Left ventricle myocardium inferior (tissue), 1 donor: ENCODE results near the gene ERGIC3. TPM values are rescaled to one million over a fixed set of nuclear protein-coding genes. Genes with fewer than 3 reads are reported as not detected.

Experiments used
- DNase-seq: peaks from one replicate; pipeline ENCODE4 v3.0.0-alpha.2; 2020
- H3K27ac ChIP-seq: fragments of 200-600 bp; replicated peaks from 2 replicates; pipeline ENCODE4 v1.8.0; 2021
- H3K27me3 ChIP-seq: fragments of 200-600 bp; 2 replicates; pipeline ENCODE4 v1.8.0; 2021; ENCODE audit warnings: low read depth
- H3K36me3 ChIP-seq: fragments of 200-600 bp; 2 replicates; pipeline ENCODE4 v1.8.0; 2021
- H3K4me1 ChIP-seq: fragments of 200-600 bp; 2 replicates; pipeline ENCODE4 v1.8.0; 2021
- H3K4me3 ChIP-seq: fragments of 200-600 bp; 2 replicates; pipeline ENCODE4 v1.8.0; 2021; ENCODE audit warnings: mild to moderate bottlenecking, moderate library complexity
- H3K9me3 ChIP-seq: fragments of 200-600 bp; replicated peaks from 2 replicates; pipeline ENCODE4 v1.8.0; 2021
- intact Hi-C: fragments of 100-400 bp; cut with micrococcal nuclease; formaldehyde crosslinking; loops from one replicate; pipeline ENCODE4 v1.11.0; 2022
- total RNA-seq: library from RNA; stranded (reverse); fragmentation: NEBNext Ultra II Directional; extraction: Animal tissue kit (Norgen Biotek cat#: 25700); gene quantifications from one replicate; pipeline ENCODE4 v1.2.1, GENCODE V29; 2021
- TF ChIP-seq, protein P1 (sequence below): fragments of 200-600 bp; IDR thresholded peaks from 2 replicates; pipeline ENCODE4 v1.8.0; 2021; ENCODE audit warnings: antibody characterized with exemption, mild to moderate bottlenecking, borderline replicate concordance
- donor health status: DM: no; HTN: yes; CAD: no; lungs with severe emphysema.

The ERGIC3 gene
- total RNA-seq, 1 donor from 2014 or later, result 103 TPM

DNA sequence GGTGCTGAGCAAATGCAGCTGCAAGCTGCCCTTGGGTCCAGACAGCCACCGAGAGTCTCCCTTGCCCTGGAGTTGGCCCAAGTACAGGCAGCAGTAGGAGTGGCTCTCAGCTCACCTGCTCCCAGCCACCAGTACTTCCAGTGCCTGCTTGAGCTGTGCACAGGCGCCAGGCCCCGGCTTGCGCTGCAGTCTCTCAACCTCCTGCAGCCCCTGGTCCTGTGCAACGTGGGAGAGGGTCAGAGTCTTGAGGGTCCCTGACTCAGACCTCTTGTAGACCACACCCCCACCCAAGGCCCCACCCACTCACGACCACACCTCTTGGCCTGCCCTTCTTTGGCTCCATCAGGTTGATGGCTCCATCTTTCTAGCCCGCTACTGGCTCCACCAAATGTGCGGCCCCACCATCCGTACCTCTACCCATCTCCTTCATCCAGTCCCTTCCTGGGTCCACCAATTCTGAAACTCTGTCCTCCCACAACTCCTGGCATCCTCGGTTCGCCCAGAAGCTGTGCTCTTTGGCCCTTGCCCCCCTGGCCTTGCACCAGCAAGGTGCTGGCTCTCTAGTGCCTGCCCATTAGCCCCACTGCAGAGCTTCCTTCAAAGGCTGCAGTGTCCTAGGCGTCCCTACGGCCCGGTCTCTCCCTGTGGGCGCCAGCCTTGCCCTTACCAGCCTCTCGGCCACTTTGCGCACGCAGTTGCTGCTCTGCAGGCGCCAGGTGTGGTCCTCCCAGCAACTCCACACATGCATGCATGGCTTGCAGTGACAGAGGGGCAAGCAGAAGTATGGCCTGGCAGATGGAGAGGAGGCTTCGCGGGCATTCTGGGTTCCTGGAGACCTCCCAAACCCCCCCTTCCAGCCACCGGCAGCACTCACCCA is 57.3 kb downstream of the ERGIC3 start:
- intact Hi-C loops, result no loop called here
- H3K27me3 ChIP-seq, result peaks cover 50% of the 10 kb centered on the region
- H3K4me3 ChIP-seq, result no peak overlapping the region
- no peaks in the 10 kb centered on the region for H3K9me3 ChIP-seq
- H3K4me1 ChIP-seq, result peaks cover 20% of the 10 kb centered on the region
- TF ChIP-seq, protein P1, sequence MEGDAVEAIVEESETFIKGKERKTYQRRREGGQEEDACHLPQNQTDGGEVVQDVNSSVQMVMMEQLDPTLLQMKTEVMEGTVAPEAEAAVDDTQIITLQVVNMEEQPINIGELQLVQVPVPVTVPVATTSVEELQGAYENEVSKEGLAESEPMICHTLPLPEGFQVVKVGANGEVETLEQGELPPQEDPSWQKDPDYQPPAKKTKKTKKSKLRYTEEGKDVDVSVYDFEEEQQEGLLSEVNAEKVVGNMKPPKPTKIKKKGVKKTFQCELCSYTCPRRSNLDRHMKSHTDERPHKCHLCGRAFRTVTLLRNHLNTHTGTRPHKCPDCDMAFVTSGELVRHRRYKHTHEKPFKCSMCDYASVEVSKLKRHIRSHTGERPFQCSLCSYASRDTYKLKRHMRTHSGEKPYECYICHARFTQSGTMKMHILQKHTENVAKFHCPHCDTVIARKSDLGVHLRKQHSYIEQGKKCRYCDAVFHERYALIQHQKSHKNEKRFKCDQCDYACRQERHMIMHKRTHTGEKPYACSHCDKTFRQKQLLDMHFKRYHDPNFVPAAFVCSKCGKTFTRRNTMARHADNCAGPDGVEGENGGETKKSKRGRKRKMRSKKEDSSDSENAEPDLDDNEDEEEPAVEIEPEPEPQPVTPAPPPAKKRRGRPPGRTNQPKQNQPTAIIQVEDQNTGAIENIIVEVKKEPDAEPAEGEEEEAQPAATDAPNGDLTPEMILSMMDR, result no peak
- DNase-seq, result no peak
- H3K27ac ChIP-seq, result no peak overlapping the region
- no peaks in the 10 kb centered on the region for H3K36me3 ChIP-seq

DNA sequence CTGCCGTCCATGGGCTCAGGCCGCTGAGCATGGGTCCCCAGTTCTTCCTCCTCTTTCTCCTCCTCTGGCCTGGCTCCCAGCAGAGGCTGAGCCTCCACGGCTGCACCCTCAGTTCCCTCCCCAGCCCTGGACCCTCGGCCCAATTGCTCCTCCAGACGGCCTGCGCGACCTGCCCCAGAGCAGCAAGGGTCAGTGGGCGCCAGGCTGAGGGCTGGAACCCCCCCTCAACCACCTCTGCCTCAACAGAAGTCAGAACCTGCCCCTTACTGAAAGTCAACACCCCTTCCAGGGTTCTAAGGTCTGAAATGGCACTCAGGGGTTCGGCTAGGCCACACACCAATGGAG is 57.9 kb downstream of the ERGIC3 start:
- no peak for DNase-seq
- intact Hi-C loops, result no loop called here
- Histone ChIP-seq H3K36me3 (no peaks in the 10 kb centered on the region), H3K27me3 (peaks cover 50% of the 10 kb centered on the region), H3K4me1 (peaks cover 20% of the 10 kb centered on the region), H3K27ac (no peak overlapping the region), H3K4me3 (no peak overlapping the region), H3K9me3 (no peaks in the 10 kb centered on the region)
- TF ChIP-seq, protein P1, result no peak

DNA sequence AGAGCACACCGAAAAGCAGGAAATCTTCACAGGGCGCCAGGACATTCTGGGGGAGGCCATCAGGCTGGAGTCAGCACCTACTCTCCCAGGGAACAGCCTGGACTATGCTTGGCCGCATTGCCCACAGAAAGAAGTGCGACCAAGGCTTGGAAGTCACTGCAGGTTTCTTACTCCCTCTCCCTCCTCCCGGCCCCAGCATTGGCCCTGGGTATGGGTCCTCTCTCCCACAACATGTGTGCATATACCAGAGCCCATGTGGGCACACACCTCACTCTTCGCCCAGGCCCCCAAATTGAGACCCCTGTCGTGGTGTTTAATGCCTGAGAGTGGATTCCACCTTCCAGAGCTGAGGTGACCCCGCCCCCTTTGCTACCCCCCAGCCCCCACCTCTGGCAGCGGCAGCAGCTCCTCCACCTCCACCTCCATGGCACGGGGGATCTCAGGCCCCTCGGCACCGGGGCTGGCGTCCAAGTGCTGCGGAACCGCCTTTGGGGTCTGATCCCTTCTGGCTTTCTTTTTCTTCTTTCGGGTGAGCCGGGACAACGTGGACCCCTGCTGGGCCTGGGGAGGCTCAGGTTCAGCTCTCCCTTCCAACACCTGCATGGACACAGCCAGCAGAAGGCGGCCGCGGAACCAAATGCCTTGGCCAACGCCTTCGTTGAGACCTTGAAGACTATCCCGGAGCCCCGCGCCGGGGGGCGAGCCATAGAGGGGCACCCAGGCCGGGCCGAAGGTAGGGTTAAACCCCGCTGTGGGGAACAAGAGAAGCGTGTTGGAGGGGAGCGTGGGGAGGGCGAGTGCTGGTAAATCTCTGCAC is 58.5 kb downstream of the ERGIC3 start:
- H3K27me3 ChIP-seq, result peaks cover 50% of the 10 kb centered on the region
- DNase-seq, result no peak
- intact Hi-C loops, result no loop called here
- H3K9me3 ChIP-seq, result no peaks in the 10 kb centered on the region
- H3K36me3 ChIP-seq, result no peaks in the 10 kb centered on the region
- TF ChIP-seq, protein P1, result no peak
- H3K4me3 ChIP-seq, result peak overlapping the region; percentile 64
- peaks cover 20% of the 10 kb centered on the region for H3K4me1 ChIP-seq
- H3K27ac ChIP-seq, result no peak overlapping the region

DNA sequence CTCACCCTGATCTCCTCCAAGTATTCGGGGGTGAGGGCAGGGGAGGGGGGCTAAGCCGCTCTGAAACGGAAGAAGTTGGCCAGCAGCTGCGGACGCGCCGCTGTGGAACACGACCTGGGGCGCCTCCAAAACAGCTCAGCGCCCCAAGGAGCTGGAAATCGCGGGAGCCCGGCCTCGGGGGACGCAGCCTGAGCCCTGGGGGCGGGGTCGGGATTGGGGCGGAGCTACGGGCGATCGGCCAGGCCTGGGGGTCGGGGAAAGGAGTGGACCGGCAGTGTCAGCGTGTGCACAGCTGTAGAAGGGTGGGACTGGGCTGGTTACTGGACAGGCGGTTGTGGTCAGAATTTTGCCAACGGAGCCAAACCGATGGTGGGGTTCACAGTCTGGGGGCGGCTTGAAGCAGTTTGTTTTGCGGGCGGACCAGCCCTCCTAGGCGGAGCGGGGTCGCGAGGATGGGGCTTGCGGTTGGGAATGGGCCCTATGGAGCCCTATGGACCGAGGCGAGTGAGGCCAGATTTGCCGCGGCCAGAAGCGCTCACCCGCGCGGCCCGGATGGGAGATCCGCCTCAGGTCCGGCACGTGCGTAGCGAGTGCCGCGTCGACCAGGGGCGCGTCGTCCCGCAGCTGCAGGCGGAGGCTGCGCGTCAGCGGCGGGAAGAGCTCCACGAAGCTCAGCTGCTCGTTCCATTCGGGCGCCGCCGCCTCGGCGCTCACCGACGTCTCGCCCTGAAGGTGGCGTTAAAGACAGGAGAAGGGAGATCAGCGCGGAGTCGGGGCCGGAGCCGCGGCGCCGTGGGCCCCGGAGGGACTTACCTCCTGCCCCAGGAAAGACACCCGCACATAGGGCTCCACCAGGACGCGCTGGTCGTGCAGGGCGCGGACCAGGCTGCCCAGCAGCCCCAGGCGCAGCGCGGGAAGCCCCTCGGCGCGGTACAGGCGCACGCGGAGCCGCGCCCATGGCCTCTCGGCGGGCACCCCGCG is 59.4 kb downstream of the ERGIC3 start:
- Histone ChIP-seq H3K27ac (no peak overlapping the region), H3K27me3 (peaks cover 50% of the 10 kb centered on the region), H3K36me3 (no peaks in the 10 kb centered on the region), H3K4me3 (peak overlapping the region; percentile 64), H3K4me1 (peaks cover 20% of the 10 kb centered on the region), H3K9me3 (no peaks in the 10 kb centered on the region)
- DNase-seq, result peak; percentile 74
- intact Hi-C loops, result no loop called here
- TF ChIP-seq, protein P1, result peak; percentile 65

DNA sequence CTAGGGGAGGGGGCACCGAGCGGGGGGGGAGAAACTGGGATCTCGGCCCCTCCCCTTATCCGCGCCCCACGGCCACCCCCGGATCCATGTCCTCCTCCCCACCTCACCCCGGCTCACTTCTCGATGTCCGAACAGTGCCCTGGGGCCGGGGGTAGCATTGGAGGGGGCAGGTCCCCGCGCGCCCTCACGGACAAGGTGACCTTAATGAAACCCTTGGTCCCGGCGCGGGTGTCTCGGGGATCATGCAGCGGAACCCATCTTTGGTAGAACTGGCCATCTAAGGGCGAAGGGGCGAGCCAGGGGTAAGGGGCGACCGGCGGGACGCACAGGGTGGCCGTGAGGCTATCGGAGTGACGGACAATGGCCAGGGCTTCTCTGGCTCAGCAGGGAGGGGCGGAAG is 60.1 kb downstream of the ERGIC3 start:
- Histone ChIP-seq H3K4me1 (peaks cover 20% of the 10 kb centered on the region), H3K9me3 (no peaks in the 10 kb centered on the region), H3K36me3 (no peaks in the 10 kb centered on the region), H3K27ac (no peak overlapping the region), H3K27me3 (peaks cover 47% of the 10 kb centered on the region), H3K4me3 (peak overlapping the region; percentile 64)
- no peak for DNase-seq
- TF ChIP-seq, protein P1, result no peak
- intact Hi-C loops, result no loop called here
